ENCODE measurements around the gene CCT7.

The CCT7 gene

DNA sequence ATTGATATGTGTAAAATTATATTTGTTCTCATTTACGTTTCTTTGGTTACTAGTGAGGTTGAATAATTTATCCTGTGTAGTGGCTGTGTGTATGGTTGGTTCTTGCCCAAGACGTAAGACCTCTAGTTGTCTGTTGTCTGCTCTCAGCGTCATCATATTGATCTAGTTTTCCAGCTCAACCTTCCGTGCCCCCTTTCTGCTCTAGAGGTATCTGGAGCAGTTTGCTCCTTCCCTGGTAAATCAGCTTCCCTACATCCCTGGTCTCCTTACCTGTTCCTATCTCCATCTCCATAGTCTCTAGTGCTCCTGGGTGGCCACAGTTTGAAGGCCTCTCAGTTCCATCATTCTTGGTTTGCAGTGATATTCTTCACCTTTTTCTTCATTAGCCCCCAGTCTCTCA is 18.9 kb upstream of the CCT7 start:
- Mint-ChIP-seq H3K9me3 (no peaks in the 10 kb centered on the region), H3K27ac (peak overlapping the region; percentile 99), H3K36me3 (peaks cover 3% of the 10 kb centered on the region), H3K4me1 (peaks cover 36% of the 10 kb centered on the region), H3K4me3 (peak overlapping the region; percentile 99), H3K27me3 (no peaks in the 10 kb centered on the region)

DNA sequence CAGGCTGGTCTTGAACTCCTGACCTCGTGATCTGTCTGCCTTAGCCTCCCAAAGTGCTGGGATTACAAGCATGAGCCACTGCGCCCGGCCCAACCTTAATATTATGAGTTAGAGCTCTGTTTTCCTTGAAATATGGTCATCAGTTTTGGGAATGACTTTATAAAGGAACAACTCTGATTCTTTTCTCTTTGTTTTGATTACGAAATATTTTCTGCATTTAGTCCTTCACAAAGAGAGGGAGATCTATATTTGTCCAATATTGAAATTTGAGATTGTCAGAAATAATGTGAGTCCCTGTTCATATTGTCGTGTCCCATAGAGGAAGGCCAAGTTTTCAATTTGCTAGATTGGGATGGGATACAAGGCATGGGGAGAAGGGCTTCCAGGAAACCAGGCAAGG is 16.9 kb upstream of the CCT7 start:
- Mint-ChIP-seq H3K4me1 (peaks cover 36% of the 10 kb centered on the region), H3K4me3 (no peak overlapping the region), H3K36me3 (peaks cover 4% of the 10 kb centered on the region), H3K27me3 (no peaks in the 10 kb centered on the region), H3K27ac (peak overlapping the region; percentile 55), H3K9me3 (no peaks in the 10 kb centered on the region)

DNA sequence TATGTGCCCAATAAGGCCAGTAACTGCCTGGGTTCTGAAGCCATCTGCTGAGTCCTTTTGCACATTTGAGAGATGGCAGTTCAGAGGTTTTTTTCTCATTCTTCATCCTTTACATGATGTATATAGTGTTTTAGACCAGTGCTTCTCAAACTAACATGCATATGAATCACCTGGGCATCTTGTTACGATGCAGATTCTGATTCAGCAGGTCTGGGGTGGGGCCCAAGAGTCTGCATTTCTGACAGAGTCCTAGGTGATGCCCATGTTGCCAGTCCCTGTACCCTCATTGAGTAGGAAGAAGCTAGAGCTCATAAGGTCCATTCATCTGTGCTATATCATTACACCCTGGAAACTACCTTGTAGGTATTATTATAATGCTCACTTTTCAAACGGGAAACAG is 16.3 kb upstream of the CCT7 start:
- Mint-ChIP-seq H3K27ac (peak overlapping the region; percentile 68), H3K27me3 (no peaks in the 10 kb centered on the region), H3K4me3 (no peak overlapping the region), H3K36me3 (peaks cover 4% of the 10 kb centered on the region), H3K9me3 (no peaks in the 10 kb centered on the region), H3K4me1 (peaks cover 31% of the 10 kb centered on the region)

DNA sequence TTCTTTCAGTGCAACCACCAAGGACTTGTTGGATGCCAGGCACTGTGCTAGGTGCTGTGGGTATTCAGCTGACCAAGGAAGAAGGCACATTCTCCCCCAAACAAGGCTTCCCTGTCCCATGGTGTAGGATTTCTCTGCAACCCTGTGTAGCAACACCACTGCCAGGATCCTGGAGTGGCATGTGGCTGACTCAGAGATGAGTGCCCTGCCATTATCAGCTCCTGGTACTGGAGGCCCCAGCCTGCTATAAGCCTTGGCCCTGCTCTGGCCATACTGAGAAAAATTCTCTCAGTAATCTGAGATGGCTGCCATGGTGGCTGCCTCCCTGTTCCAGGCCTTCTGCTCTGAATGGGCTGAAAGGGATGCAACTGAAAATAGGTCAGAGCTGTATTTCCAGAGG is 15.8 kb upstream of the CCT7 start:
- H3K27ac Mint-ChIP-seq: no peak overlapping the region
- H3K4me3 Mint-ChIP-seq: no peak overlapping the region
- H3K27me3 Mint-ChIP-seq: no peaks in the 10 kb centered on the region
- H3K4me1 Mint-ChIP-seq: peaks cover 26% of the 10 kb centered on the region
- H3K9me3 Mint-ChIP-seq: no peaks in the 10 kb centered on the region
- H3K36me3 Mint-ChIP-seq: peaks cover 4% of the 10 kb centered on the region

DNA sequence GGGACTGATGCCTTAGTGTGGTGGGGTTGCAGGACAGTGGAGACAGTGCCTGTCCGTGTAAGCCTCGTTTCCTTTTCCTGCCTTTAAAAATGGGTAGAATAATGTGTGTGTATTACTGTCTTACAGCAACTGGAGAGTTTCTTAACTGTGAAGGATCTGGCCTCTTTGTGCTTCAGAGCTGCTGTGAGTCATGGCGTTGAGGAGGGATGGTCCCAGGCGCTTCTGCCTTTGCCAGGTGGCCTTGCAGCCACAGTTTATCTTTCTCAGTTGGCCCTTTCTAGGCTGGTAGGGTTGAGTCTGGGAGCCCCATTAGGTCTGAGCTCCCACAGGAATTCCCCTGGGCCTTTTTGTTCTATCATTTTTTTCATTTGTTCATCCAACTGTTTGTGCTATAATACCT is 10.3 kb upstream of the CCT7 start:
- Mint-ChIP-seq H3K36me3 (peaks cover 4% of the 10 kb centered on the region), H3K4me1 (no peaks in the 10 kb centered on the region), H3K4me3 (no peak overlapping the region), H3K9me3 (no peaks in the 10 kb centered on the region), H3K27me3 (no peaks in the 10 kb centered on the region), H3K27ac (peak overlapping the region; percentile 67)

DNA sequence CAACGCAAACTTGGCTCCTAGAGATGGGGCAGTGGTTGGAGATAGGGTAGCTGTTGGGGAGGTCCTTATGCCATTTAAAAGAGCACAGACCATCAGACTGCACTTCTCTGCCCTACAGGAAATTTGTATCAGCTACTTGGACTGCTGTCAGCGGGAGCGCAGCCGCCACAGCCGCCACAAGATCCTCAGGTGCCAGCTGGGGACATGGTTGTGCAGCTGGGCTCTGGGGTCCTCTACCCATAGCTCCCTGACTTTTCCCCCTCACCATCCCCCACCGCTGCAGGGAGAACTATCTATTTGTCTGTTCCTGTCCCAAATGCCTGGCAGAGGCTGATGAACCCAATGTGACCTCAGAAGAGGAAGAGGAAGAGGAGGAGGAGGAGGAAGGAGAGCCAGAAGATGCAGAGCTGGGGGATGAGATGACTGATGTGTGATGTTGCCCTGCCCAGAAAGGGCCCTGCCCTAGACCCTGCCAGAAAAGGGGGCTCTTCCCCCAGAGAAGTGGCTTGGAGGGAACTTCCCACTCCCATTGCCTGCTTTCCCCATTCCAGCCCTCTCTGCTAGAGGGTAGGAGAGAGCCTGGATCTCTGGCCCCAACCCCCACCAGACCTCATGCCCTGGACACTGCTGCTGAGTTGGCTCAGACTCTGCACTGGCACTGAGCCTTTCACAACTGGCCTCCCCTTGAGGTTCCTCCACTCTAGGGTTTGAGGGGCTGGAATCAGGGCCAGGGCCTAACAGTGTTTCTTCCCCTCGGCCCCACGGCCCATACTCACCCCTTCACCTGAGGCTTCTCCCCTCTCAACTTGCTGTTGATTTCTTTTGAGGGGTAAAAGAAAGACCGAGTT is 8.4 kb upstream of the CCT7 start:
- Mint-ChIP-seq H3K9me3 (no peaks in the 10 kb centered on the region), H3K4me3 (no peak overlapping the region), H3K36me3 (peaks cover 4% of the 10 kb centered on the region), H3K4me1 (no peaks in the 10 kb centered on the region), H3K27ac (no peak overlapping the region), H3K27me3 (no peaks in the 10 kb centered on the region)

DNA sequence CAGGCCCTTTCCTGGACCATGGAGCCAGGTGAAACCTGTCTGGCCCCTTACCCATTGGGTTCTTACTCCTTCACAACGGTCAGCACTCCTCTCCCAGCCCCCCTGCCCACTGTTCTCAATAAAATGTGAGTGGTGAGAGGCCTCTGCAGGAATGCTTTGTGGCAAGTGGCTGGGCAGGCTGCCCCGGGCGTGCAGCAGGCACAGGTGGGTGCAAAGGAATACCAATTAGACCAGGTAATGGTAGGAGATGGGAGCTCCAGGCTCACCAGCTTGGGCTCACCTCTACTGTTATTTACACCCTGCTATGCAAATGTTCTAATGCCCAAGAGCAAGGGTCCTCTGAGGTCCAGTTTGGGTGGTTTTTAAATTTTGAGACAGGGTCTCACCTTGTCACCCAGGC is 7.0 kb upstream of the CCT7 start:
- Mint-ChIP-seq H3K36me3 (peaks cover 4% of the 10 kb centered on the region), H3K4me3 (no peak overlapping the region), H3K27me3 (no peaks in the 10 kb centered on the region), H3K27ac (no peak overlapping the region), H3K4me1 (no peaks in the 10 kb centered on the region), H3K9me3 (no peaks in the 10 kb centered on the region)

DNA sequence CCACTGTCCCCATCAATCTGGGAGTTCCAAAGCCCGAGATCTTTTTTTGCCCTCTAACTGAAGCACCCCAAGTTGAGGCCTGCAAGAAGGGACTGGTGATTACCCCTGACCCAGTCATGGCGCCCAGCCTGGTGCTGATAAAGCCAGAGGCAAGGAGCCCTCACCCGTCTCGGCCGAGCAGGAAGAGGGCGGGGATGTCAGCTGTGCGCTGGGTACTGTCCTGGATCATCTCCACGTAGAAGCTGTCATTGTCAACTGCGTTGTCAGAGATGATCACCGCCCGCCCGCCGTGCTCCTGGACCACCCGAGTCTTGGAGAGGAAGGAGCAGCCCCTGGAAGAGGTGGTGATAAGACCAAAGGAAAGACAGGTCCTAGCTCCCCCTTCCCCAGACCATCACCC is 5.5 kb upstream of the CCT7 start:
- no peaks in the 10 kb centered on the region for H3K27me3 Mint-ChIP-seq

DNA sequence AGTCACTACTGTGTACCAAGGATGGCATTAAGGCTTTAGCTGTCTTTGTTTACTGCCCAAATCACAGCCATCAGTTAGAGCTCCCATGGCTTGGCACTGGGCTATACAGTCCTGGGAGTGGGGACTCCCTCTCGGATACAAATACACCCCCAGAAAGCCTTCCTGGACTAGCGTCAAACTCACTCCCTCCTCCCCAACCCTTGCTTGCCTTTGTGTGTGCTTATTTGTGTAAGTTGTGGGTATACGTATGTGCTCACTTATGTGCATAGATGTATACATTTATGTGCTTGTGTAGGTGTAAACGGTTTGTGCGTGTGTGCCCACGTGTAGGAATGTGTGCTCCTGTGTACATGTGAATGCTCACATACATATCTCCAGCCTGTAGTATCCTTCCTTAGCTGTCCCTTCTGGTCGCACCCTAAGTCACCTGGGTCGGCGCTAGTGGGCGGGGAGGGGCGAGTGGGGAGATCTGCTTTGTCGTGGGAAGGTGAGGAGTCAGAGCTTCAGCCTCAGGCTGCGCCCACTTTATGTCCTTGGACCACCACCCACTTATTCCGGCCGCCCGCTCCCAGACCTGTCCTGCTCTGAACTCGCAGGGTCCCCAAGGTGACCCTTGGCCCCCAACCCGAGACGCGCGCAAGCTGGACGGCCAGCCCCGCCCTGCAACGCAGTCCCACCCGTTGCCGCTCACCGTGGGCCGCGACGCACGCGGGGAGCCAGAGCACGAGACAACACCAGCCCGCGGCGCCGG is 1.5 kb upstream of the CCT7 start:
- Mint-ChIP-seq H3K9me3 (no peaks in the 10 kb centered on the region), H3K4me1 (peaks cover 27% of the 10 kb centered on the region), H3K4me3 (peak overlapping the region; percentile 99), H3K36me3 (peaks cover 19% of the 10 kb centered on the region), H3K27ac (peak overlapping the region; percentile 93), H3K27me3 (no peaks in the 10 kb centered on the region)

More for the DNA sequence above, 5.5 kb upstream of the CCT7 start:
- Mint-ChIP-seq H3K9me3 (no peaks in the 10 kb centered on the region), H3K4me1 (peaks cover 4% of the 10 kb centered on the region), H3K36me3 (peaks cover 4% of the 10 kb centered on the region), H3K4me3 (no peak overlapping the region), H3K27ac (no peak overlapping the region)

DNA sequence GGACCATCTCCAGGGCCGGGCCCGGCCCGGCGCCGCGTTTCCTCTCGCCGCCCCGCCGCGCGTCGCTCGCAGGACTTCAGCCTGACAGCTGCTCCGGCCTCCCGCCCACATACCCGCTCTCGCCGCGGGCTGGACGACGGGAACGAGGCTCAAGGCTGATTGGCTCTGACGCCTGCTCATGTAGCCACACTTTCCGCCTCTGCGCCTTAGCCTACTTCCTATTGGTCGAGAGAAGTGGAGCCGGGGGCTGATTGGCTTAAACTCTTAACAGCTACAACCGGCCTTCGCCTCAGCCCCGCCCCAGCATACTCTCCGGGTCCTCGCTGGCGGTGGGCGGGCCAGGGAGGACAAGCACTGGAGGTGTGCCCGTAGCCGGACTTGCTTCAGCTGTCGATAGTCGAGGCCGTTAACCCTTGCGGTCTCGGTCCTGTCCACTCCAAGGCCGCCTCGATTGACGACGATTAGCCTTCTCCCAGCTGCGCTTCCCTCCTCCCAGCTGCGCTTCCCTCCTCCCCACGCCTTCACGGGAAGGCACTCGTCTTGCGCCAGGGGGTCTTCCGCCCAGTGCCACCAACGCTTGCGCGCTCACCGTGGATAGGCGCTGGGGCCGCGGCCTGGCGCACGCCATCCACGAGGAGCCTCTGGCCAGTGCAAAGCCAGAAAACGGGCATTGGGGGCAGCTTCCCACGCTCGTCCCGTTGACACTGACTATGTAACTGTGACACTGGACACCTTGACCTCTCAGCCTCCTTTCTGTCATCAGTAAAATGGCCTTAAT is 765 bp upstream of the CCT7 start, which contains the start of gene PRADC1:
Gene PRADC1, minus strand, starts transcription at position 86 of the 778 bp plus-strand sequence. Its CDS starts 79 bp downstream, at position 7.
- H3K27me3 Mint-ChIP-seq: no peaks in the 10 kb centered on the region
- H3K36me3 Mint-ChIP-seq: peaks cover 19% of the 10 kb centered on the region
- H3K27ac Mint-ChIP-seq: peak within 1 kb of the TSS; percentile 97
- H3K4me3 Mint-ChIP-seq: peak within 1 kb of the TSS; percentile 99
- peaks cover 31% of the 10 kb centered on the region for H3K4me1 Mint-ChIP-seq
- no peaks in the 10 kb centered on the region for H3K9me3 Mint-ChIP-seq

DNA sequence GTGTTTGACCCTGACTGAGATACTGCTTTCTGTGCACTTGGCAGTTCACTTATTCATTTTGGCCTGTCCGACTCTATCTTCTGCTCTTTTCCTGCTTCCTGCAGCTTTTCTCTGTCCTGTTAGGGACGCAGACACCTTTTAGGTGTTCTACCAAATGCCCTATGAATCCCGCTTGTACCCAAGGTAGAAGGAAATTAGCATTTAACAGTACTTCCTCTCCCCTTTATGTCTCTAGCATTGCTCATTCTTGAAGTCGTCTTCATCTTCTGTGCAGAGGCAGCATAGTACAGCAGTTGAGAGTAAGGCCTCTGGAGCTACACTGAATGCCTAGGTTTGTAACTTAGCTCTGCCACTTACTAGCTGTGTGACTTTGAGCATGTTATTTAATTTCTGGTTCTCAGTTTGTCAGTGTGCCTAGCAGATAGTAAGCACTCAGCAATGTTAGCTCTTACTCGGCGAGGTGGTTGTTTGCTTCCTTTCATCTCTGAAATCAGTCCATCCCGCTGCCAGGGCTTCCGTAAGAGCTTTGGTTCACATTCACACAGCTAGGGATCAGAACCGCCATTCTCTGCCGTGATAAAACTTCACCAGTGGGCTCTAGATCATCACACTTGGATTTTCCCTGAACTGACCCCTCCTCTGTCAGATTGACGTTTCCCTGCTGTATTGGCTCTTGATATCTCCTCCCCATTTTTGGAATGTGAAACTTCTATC is 1.4 kb downstream of the CCT7 start:
- Mint-ChIP-seq H3K4me3 (peak overlapping the region; percentile 99), H3K9me3 (no peaks in the 10 kb centered on the region), H3K27ac (peak overlapping the region; percentile 97), H3K27me3 (no peaks in the 10 kb centered on the region), H3K36me3 (peaks cover 18% of the 10 kb centered on the region), H3K4me1 (peaks cover 45% of the 10 kb centered on the region)

DNA sequence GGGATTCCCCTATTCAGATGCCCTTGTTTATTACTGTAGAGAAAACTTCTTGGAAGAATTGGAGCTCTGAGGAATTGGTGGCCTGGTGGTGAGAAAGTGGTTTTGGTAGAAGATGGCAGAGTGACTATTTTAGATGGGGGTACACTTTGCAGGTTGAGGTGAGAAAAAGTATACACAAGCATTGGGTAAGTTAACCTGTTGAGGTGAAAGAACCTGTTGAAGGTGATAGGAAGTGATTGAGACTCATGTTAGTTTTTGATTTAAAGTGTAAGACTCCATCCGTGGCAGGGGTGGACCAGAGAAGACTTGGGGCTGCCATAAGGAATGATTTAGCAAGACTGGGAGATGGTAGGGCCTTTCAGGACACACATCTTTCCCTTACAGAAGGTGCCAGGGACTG is 3.1 kb downstream of the CCT7 start:
- H3K4me1 Mint-ChIP-seq: peaks cover 45% of the 10 kb centered on the region
- H3K9me3 Mint-ChIP-seq: no peaks in the 10 kb centered on the region
- peak overlapping the region; percentile 14 for H3K27ac Mint-ChIP-seq
- H3K36me3 Mint-ChIP-seq: peaks cover 15% of the 10 kb centered on the region
- peak overlapping the region; percentile 99 for H3K4me3 Mint-ChIP-seq
- no peaks in the 10 kb centered on the region for H3K27me3 Mint-ChIP-seq

DNA sequence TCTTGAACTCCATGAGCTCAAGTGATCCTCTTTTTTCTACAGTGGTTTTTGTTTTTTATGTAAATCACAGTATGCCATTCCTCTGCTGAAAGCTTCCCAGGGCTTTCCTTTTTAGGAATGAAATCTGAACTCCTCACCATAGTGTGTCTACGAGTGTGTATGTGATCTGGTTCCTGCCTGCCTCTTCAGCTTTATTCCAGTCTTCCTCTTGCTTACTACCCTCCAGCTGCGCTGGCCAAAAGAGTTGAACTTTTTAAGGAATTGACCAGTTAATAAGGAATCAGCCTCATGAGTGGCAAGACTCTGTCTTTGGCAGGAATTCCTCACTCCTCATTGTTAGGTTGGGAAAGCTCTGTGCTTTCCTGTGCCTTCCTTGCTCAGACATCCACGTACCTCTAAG is 4.0 kb downstream of the CCT7 start:
- H3K9me3 Mint-ChIP-seq: no peaks in the 10 kb centered on the region
- peak overlapping the region; percentile 19 for H3K4me3 Mint-ChIP-seq
- H3K27ac Mint-ChIP-seq: no peak overlapping the region
- no peaks in the 10 kb centered on the region for H3K27me3 Mint-ChIP-seq
- peaks cover 41% of the 10 kb centered on the region for H3K4me1 Mint-ChIP-seq
- peaks cover 15% of the 10 kb centered on the region for H3K36me3 Mint-ChIP-seq

DNA sequence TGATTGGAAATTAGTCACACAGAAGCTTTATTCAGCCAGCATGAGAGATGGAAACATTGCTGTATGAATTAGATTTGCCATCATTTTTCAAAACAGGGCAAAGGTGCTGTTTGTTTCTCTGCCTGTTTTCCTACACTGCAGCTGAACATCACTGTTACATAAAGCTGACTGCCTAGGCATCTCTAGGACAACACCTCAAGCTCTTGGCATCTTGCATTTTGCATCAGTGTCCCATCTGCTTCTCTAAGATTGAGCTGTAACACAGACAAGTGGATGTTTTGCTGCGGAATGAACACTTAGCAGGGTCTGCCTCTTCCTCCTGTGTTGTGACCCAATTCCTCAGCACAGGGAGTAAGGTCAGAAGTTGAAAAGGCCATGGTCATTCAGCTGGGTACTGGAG is 4.9 kb downstream of the CCT7 start:
- no peak overlapping the region for H3K4me3 Mint-ChIP-seq
- H3K9me3 Mint-ChIP-seq: no peaks in the 10 kb centered on the region
- H3K27me3 Mint-ChIP-seq: no peaks in the 10 kb centered on the region
- H3K36me3 Mint-ChIP-seq: peaks cover 15% of the 10 kb centered on the region
- H3K27ac Mint-ChIP-seq: no peak overlapping the region
- H3K4me1 Mint-ChIP-seq: peaks cover 41% of the 10 kb centered on the region

DNA sequence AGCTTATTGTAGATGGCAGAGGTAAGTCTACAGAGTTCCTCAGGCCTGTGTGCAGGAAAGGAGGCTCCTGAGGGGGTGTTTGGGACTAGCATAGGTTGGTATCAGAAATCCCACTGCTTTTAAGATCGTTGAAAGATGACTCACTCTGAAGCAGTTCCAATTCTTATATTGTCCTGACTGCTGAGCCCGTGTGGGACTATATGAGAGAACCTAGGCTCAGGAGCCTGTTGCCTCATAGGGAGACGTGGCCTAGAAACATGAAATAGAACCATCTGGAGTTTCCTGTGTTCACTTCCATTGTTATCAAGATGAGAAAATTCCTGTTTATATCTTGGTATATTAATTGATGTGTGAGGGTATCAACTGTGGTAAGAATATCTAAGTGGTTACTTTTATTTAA is 5.7 kb downstream of the CCT7 start:
- Mint-ChIP-seq H3K9me3 (no peaks in the 10 kb centered on the region), H3K27me3 (no peaks in the 10 kb centered on the region), H3K4me1 (peaks cover 41% of the 10 kb centered on the region), H3K36me3 (peaks cover 14% of the 10 kb centered on the region), H3K4me3 (no peak overlapping the region), H3K27ac (no peak overlapping the region)
